ENCODE measurements around the gene RBM19.

Gene RBM19

GRCh38 chr12:113946175-113946574 lies 19.9 kb downstream of the RBM19 start:
- TF ChIP-seq GABPA (IDR thresholded peaks at IDR 0.05; ENCODE audit: low read depth) (no peak), SPI1 (IDR thresholded peaks at IDR 0.05; ENCODE audit: borderline replicate concordance, low read depth) (no peak), CTCF (IDR thresholded peaks at IDR 0.05; ENCODE audit: insufficient read depth, low read length) (no peak), POLR2AphosphoS5 (IDR thresholded peaks at IDR 0.05; ENCODE audit: low read depth) (no peak), REST (IDR thresholded peaks at IDR 0.05; ENCODE audit: insufficient replicate concordance, low read depth) (no peak)
- no peak for DNase-seq (ENCODE audit: low read depth in 1 of 2, low spot score in 1 of 2)
- no peak overlapping the region for H3K4me3 ChIP-seq (replicated peaks; ENCODE audit: insufficient read depth, low read length)
- no peak overlapping the region for H3K27ac ChIP-seq (replicated peaks)
- no peaks in the 10 kb centered on the region for H3K27me3 ChIP-seq (ENCODE audit: insufficient read depth, poor library complexity, severe bottlenecking)

GRCh38 chr12:113945174-113946173 lies 20.7 kb downstream of the RBM19 start:
- Histone ChIP-seq H3K4me3 (replicated peaks; ENCODE audit: insufficient read depth, low read length) (no peak overlapping the region), H3K27ac (replicated peaks) (no peak overlapping the region), H3K27me3 (ENCODE audit: insufficient read depth, poor library complexity, severe bottlenecking) (no peaks in the 10 kb centered on the region)
- TF ChIP-seq REST (IDR thresholded peaks at IDR 0.05; ENCODE audit: insufficient replicate concordance, low read depth), result no peak
- no peak for TF ChIP-seq SPI1 (IDR thresholded peaks at IDR 0.05; ENCODE audit: borderline replicate concordance, low read depth)
- no peak for TF ChIP-seq POLR2AphosphoS5 (IDR thresholded peaks at IDR 0.05; ENCODE audit: low read depth)
- TF ChIP-seq GABPA (IDR thresholded peaks at IDR 0.05; ENCODE audit: low read depth), result no peak
- no peak for TF ChIP-seq CTCF (IDR thresholded peaks at IDR 0.05; ENCODE audit: insufficient read depth, low read length)
- DNase-seq (ENCODE audit: low read depth in 1 of 2, low spot score in 1 of 2), result no peak

- Histone ChIP-seq H3K27me3 (ENCODE audit: insufficient read depth, poor library complexity, severe bottlenecking) (no peaks in the 10 kb centered on the region), H3K4me3 (replicated peaks; ENCODE audit: insufficient read depth, low read length) (no peak overlapping the region), H3K27ac (replicated peaks) (no peak overlapping the region)
- TF ChIP-seq CTCF (IDR thresholded peaks at IDR 0.05; ENCODE audit: insufficient read depth, low read length) (no peak), REST (IDR thresholded peaks at IDR 0.05; ENCODE audit: insufficient replicate concordance, low read depth) (no peak), GABPA (IDR thresholded peaks at IDR 0.05; ENCODE audit: low read depth) (no peak), POLR2AphosphoS5 (IDR thresholded peaks at IDR 0.05; ENCODE audit: low read depth) (no peak)
- no peak for DNase-seq (ENCODE audit: low read depth in 1 of 2, low spot score in 1 of 2)
Measured at GRCh38 chr12:113942209-113942608, 23.9 kb downstream of the RBM19 start.

Data from HL-60 (cell line).